Breast epithelium (tissue), 4 donors: Measurements from ENCODE around the gene SERPINI1. TPM values are rescaled to one million over a fixed set of nuclear protein-coding genes. Genes with fewer than 3 reads are reported as not detected.

Experiments used
- DNase-seq, 2 donors: peaks; one replicate each; pipeline ENCODE4 v3.0.0-alpha.2; 2019; ENCODE audit warnings: low spot score in 2 of 2
- H3K27ac ChIP-seq, 2 donors: fragments of 200-600 bp; sonication (generic) in 1 of 2; one replicate each; pipeline ENCODE4 v1.5.1; 2016 to 2019; ENCODE audit warnings: mild to moderate bottlenecking in 1 of 2
- H3K27me3 ChIP-seq, 2 donors: fragments of 200-600 bp; sonication (generic) in 1 of 2; one replicate each; pipeline versions ENCODE4 v1.5.1 to v1.6.0; 2017 to 2019; ENCODE audit warnings: control low read depth in 1 of 2, mild to moderate bottlenecking in 1 of 2
- H3K36me3 ChIP-seq: fragments of 200-600 bp; one replicate; pipeline ENCODE4 v1.5.1; 2019
- H3K4me1 ChIP-seq, 2 donors: fragments of 200-600 bp; sonication (generic); one replicate each; pipeline ENCODE4 v1.5.1; 2016 to 2019; ENCODE audit warnings: control low read depth in 1 of 2
- H3K4me3 ChIP-seq, 3 donors: fragments of 200-600 bp; sonication (generic); 1 replicate in 2 of 3; 2 replicates in 1 of 3; pipeline ENCODE4 v1.5.1; 2016 to 2019; ENCODE audit warnings: mild to moderate bottlenecking in 3 of 3, moderate library complexity in 2 of 3
- H3K9me3 ChIP-seq, 2 donors: fragments of 200-600 bp; sonication (generic) in 1 of 2; one replicate each; pipeline ENCODE4 v1.5.1; 2016 to 2019; ENCODE audit warnings: control low read depth in 1 of 2
- CTCF ChIP-seq, 3 donors: fragments of 450-650 bp; IDR thresholded peaks; one replicate each; pipeline ENCODE4 v1.5.1; 2016 to 2017; ENCODE audit warnings: antibody characterized with exemption in 3 of 3, mild to moderate bottlenecking in 3 of 3, moderate library complexity in 3 of 3
- POLR2A ChIP-seq: fragments of 450-650 bp; IDR thresholded peaks from one replicate; pipeline ENCODE4 v1.6.1; 2016; ENCODE audit warnings: antibody characterized with exemption, mild to moderate bottlenecking, moderate library complexity
- POLR2AphosphoS5 ChIP-seq, 3 donors: sonication (generic); formaldehyde crosslinking; IDR thresholded peaks; one replicate each; pipeline ENCODE4 v1.6.1; 2017; ENCODE audit warnings: antibody characterized with exemption in 3 of 3
- intact Hi-C: fragments of 100-400 bp; cut with DNase I; formaldehyde crosslinking; loops from one replicate; pipeline ENCODE4 v1.15.1; 2023; ENCODE audit warnings: low total_unique reads
- total RNA-seq, 3 donors: library from RNA; depleted of rRNA; stranded (reverse); fragments of >200 nt; gene quantifications; one replicate each; pipeline ENCODE4 v1.1.0, GENCODE V29; 2016

SERPINI1 gene
- total RNA-seq, 3 donors from 2014 or later = 4.3 to 10.8 (median 6.3) TPM

- Histone ChIP-seq H3K36me3 (no peaks in the 10 kb centered on the region), H3K9me3 (no peaks in the 10 kb centered on the region), H3K27me3 (no peaks in the 10 kb centered on the region), H3K4me1 (no peaks in the 10 kb centered on the region), H3K27ac (no peak overlapping the region), H3K4me3 (no peak overlapping the region)
- TF ChIP-seq CTCF (IDR thresholded peaks at IDR 0.05) = no peak
- TF ChIP-seq POLR2AphosphoS5 (IDR thresholded peaks at IDR 0.05) = no peak
- no peak for TF ChIP-seq POLR2A
- intact Hi-C loops = no loop called here
- DNase-seq = no peak
Observed at GRCh38 chr3:167861649-167862048, 126.1 kb downstream of the SERPINI1 start.

- no peak for TF ChIP-seq POLR2AphosphoS5 (IDR thresholded peaks at IDR 0.05)
- TF ChIP-seq CTCF (IDR thresholded peaks at IDR 0.05) = no peak
- TF ChIP-seq POLR2A = no peak
- no peaks in the 10 kb centered on the region for H3K27me3 ChIP-seq
- no peak overlapping the region for H3K4me3 ChIP-seq
- intact Hi-C loops = no loop called here
- H3K36me3 ChIP-seq = no peaks in the 10 kb centered on the region
- no peak for DNase-seq
- no peaks in the 10 kb centered on the region for H3K4me1 ChIP-seq
- H3K27ac ChIP-seq = no peak overlapping the region
- H3K9me3 ChIP-seq = no peaks in the 10 kb centered on the region
Observed at GRCh38 chr3:167862104-167862730, 126.7 kb downstream of the SERPINI1 start.

DNA sequence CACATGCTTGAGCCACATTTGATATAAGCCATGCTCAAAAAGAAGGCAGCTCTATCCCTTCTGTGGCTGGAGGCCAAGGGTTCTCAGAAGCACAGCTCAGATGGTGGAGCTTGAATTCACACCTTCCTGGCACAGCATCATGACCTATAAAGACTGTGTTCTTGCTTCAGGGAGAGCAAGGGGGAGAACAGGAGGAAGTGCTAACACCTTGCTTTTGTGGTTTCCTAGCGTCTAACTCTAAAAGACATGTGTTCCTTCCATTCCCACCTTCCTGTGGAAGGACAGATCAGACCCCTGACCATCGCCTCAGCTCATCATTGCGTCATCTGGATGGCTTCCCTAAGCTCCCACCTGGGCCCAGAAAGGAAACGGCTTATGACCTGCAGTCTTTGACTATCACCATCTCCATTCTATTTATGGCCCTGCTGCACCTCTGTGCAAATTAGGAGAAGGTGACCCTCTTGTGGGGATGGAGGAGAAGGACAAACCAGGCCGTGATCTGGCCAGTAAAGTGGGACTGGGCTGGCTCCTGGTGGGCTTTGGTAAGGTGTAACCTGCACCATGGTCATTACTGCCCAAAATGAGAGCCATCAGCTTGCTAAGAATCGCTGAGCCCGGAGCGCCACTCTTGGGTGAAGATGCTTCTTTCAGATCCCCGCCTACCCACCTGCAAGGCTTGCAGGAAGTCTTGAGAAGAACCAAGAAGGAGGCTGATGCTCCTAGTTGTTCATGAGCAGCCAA, 128.5 kb downstream of the SERPINI1 start:
- Histone ChIP-seq H3K27me3 (no peaks in the 10 kb centered on the region), H3K4me3 (no peak overlapping the region), H3K9me3 (peaks cover 0 to 4% of the 10 kb centered on the region in 2 donors), H3K27ac (peak overlapping the region in 1 of 2 donors; percentile 26), H3K36me3 (no peaks in the 10 kb centered on the region), H3K4me1 (no peaks in the 10 kb centered on the region)
- no peak for DNase-seq
- intact Hi-C loops = no loop called here
- TF ChIP-seq CTCF (IDR thresholded peaks at IDR 0.05) (no peak), POLR2AphosphoS5 (IDR thresholded peaks at IDR 0.05) (no peak), POLR2A (no peak)

GRCh38 chr3:167864552-167864874, 129.0 kb downstream of the SERPINI1 start:
- Histone ChIP-seq H3K27ac (peak overlapping the region in 1 of 2 donors; percentile 26), H3K27me3 (no peaks in the 10 kb centered on the region), H3K9me3 (peaks cover 0 to 4% of the 10 kb centered on the region in 2 donors), H3K36me3 (no peaks in the 10 kb centered on the region), H3K4me1 (no peaks in the 10 kb centered on the region), H3K4me3 (no peak overlapping the region)
- no peak for DNase-seq
- no peak for TF ChIP-seq POLR2A
- no peak for TF ChIP-seq CTCF (IDR thresholded peaks at IDR 0.05)
- no peak for TF ChIP-seq POLR2AphosphoS5 (IDR thresholded peaks at IDR 0.05)
- intact Hi-C loops = no loop called here

- no peaks in the 10 kb centered on the region for H3K27me3 ChIP-seq
- intact Hi-C loops = no loop called here
- no peaks in the 10 kb centered on the region for H3K4me1 ChIP-seq
- TF ChIP-seq POLR2AphosphoS5 (IDR thresholded peaks at IDR 0.05) (no peak), CTCF (IDR thresholded peaks at IDR 0.05) (no peak), POLR2A (no peak)
- no peaks in the 10 kb centered on the region for H3K36me3 ChIP-seq
- no peak overlapping the region for H3K27ac ChIP-seq
- DNase-seq = no peak
- H3K4me3 ChIP-seq = no peak overlapping the region
- H3K9me3 ChIP-seq = peaks cover 0 to 4% of the 10 kb centered on the region in 2 donors
Observed at GRCh38 chr3:167866331-167866730, 130.8 kb downstream of the SERPINI1 start.
